HEK293 (cell line): ENCODE results near the gene PIF1.

Experiments
- CTCF ChIP-seq: fragments of 450-650 bp; formaldehyde crosslinking; IDR thresholded peaks from 2 replicates; pipeline ENCODE4 v1.5.1; 2016; ENCODE audit warnings: missing biosample characterization, missing genetic modification characterization
- PRDM4 ChIP-seq: fragments of 450-650 bp; formaldehyde crosslinking; IDR thresholded peaks from 2 replicates; pipeline ENCODE4 v1.5.1; 2017; ENCODE audit warnings: missing biosample characterization, missing genetic modification characterization
- SP2 ChIP-seq: fragments of 450-650 bp; formaldehyde crosslinking; IDR thresholded peaks from 2 replicates; pipeline ENCODE4 v1.5.1; 2016; ENCODE audit warnings: missing biosample characterization, missing genetic modification characterization
- ZBTB20 ChIP-seq: fragments of 450-650 bp; formaldehyde crosslinking; IDR thresholded peaks from 2 replicates; pipeline ENCODE4 v1.5.1; 2016; ENCODE audit warnings: missing biosample characterization, missing genetic modification characterization
- ZNF24 ChIP-seq: fragments of 450-650 bp; formaldehyde crosslinking; IDR thresholded peaks from 2 replicates; pipeline ENCODE4 v1.5.1; 2016; ENCODE audit warnings: missing biosample characterization, missing genetic modification characterization
- ZNF350 ChIP-seq: fragments of 450-650 bp; formaldehyde crosslinking; IDR thresholded peaks from 2 replicates; pipeline ENCODE4 v1.5.0; 2017; ENCODE audit warnings: missing biosample characterization, mild to moderate bottlenecking, missing genetic modification characterization
- ZNF558 ChIP-seq: fragments of 450-650 bp; formaldehyde crosslinking; IDR thresholded peaks from 2 replicates; pipeline ENCODE4 v1.5.1; 2016; ENCODE audit warnings: missing biosample characterization, missing genetic modification characterization
- ZNF785 ChIP-seq: fragments of 450-650 bp; formaldehyde crosslinking; IDR thresholded peaks from 2 replicates; pipeline ENCODE4 v1.5.1; 2016; ENCODE audit warnings: missing biosample characterization, missing genetic modification characterization
- ZNF830 ChIP-seq: fragments of 450-650 bp; IDR thresholded peaks from 2 replicates; pipeline ENCODE4 v1.5.0; 2018; ENCODE audit warnings: missing biosample characterization, missing genetic modification characterization, low read depth, mild to moderate bottlenecking, moderate library complexity

- no peak for TF ChIP-seq ZNF785
- TF ChIP-seq SP2 (tag by site-specific recombination), result no peak
- TF ChIP-seq ZNF830 (tag by site-specific recombination), result no peak
- no peak for TF ChIP-seq CTCF (tag by site-specific recombination)
- TF ChIP-seq ZNF350, result no peak
- TF ChIP-seq ZBTB20 (tag by site-specific recombination), result no peak
- no peak for TF ChIP-seq ZNF558
- no peak for TF ChIP-seq PRDM4
- no peak for TF ChIP-seq ZNF24 (tag by site-specific recombination)
Observed at GRCh38 chr15:64776402-64776786, 49.1 kb downstream of the PIF1 start.
